HG03460 (cell line): ENCODE results near the gene STK4.

ENCODE experiments used
- ATAC-seq: cut with Tn5 transposase; IDR thresholded peaks from one replicate; pipeline ENCODE4 v1.9.1; 2021; ENCODE audit not compliant: unreplicated experiment

Gene STK4

DNA sequence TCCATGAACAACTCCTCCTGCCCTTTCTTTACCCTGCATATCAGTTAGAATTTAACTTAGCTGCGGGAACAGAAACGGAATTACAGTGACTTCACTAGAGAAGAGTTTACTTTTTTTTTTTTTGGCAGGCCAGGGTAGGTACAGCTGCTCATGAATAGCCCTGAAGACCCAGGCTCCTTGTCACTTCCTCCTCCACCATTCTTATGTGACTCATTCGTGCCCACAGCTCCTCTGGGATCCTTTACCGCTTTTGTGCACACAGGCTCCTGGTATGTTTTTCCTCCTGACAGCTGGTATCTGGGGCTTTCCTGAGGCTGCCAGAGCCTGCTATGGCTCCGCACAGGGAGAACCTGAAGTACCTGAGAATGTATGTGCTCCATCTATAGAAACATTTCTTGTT, 138.5 kb downstream of the STK4 start:
- no peak for ATAC-seq

DNA sequence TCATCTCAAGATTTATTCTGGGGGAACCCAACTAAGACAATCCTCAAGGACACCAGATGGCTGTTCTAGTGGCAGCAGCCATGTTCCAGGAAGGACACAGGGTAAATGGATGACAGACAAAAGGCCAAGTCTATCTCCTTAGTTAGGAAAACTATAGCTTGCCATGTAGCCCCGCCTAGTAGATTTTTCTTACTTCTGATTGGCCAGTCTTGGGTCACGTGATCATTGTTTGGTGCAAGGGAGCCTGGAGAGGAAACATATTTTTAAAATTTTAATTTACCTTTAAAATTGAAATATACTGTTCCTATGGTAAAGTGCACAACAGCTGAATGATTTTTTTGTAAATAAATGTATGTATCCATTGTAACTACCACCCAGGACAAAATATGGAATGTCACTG, 139.0 kb downstream of the STK4 start:
- no peak for ATAC-seq

DNA sequence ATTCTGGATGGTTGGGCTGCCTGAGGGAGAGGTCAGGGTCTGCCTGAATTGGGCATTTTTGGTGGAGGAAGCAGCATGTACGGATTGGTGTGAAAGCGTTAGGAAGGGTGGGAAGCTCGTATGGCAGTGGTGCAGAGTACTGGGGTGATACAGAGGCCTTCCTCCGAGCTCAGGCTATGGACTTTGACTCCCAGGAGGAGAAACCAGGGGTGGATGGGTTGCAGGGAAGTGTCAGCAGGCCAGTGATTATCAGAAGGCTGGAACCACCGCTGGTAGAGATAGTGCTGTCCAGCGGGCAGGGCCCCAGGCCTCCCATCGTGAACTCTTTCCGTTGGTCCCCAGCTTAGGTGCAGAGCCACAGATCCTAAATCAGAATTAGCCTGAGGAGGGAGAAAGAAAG, 143.3 kb downstream of the STK4 start:
- ATAC-seq: no peak

DNA sequence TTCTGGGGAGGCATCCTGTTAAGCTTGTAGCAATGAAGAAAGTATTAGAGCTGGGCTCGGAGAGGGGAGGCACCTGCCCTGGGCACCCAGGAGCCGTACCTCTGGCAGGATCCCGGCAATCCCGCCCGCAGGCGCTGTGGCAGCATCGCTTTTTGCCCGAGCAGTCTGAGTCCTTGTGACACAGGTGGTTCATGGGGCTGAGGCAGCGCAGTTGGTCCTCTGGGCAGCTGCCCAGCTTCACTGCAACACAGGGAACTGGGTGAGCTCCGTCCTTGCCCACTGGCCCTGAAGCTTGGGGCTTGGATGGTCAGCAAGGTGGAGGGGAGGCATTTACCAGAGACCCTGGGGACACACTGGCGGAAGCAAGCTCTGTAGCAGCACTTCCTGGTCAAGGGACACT, 144.0 kb downstream of the STK4 start:
- ATAC-seq: no peak

DNA sequence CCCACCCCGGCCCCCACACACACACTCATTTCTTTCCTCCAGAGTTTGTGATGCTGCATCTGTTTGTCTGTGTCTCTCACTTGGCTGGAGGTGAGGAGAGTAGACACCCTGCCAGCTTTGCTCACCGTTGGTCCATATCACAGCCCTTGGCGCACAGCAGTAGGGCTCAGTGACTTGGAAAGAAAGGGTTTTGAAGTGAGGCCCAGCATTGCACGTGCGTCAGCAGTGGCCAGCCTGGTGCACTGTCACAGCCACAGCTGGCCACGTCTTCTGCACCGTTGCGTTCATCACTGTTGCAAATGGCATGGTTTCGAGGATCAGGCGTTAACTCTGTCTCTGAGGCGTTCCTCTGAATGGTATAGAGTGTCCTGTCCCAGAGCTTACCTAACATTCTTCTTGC, 145.0 kb downstream of the STK4 start:
- ATAC-seq: no peak

DNA sequence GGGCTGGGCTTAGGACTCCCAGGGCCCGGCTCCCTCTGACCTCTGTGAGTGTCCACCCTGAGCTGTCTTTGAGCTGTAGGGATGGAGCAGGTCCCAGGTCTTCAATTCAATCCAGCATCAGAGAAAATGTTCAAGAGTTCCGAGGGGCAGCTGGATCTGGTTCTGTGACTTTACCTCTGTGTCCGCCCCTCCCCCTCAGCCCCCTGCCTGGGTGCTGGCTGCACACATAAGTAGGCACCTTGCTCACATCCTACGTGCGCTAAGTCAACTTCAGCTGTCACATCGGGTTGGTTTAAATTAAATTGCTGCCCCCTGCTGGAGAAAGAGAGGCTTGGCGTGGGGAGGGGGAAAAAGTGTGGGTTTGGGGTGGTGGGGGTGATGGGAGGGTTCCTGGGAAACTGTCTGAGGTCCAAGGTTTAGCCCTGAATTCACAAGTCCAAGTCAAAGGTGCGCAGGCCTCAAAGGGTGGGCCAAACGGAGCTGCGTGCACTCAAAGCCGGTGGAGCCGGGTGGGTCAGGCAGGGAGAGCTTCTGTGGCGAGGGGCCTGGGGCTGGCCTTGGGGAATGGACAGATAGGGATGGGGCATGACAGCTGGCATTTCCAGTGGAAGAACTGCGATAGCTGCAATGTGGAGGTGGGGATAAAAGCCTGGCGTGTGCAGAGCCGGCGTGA, 145.6 kb downstream of the STK4 start:
- ATAC-seq: no peak

DNA sequence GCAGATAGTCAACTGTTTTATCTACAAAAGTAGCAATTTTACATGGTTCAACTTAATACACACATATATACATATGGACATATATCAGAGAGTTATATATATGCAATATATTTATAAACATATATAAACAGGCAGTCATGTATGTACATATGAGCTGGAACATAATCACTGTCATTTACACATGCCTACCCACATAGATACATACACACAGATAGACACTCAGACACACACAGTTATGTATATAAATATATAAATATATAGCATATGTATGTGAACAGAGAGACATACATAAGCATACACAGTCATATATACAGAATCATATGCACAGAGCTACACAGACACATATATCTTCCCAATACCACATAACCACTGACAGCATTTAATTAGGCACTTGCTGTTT, 146.4 kb downstream of the STK4 start:
- no peak for ATAC-seq

DNA sequence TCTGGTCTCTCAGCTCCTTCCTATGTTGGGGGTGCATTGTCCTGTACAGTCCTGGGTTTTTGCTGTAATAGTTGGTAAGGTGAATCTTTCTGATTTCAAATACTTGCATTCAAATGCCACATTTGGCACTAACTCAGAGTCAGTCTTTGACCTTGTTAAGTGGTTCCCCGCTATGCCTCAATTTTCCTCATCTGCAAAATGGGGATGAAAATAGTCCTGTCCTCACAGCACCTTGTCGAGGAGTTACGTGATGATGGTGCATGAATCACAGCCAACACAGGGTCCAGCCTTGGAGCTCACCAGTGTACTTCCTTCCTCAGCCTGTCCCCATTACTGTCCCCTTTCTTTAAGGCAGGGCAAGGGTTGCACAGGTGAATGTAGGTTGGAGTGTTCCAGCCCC, 147.6 kb downstream of the STK4 start:
- ATAC-seq: no peak

DNA sequence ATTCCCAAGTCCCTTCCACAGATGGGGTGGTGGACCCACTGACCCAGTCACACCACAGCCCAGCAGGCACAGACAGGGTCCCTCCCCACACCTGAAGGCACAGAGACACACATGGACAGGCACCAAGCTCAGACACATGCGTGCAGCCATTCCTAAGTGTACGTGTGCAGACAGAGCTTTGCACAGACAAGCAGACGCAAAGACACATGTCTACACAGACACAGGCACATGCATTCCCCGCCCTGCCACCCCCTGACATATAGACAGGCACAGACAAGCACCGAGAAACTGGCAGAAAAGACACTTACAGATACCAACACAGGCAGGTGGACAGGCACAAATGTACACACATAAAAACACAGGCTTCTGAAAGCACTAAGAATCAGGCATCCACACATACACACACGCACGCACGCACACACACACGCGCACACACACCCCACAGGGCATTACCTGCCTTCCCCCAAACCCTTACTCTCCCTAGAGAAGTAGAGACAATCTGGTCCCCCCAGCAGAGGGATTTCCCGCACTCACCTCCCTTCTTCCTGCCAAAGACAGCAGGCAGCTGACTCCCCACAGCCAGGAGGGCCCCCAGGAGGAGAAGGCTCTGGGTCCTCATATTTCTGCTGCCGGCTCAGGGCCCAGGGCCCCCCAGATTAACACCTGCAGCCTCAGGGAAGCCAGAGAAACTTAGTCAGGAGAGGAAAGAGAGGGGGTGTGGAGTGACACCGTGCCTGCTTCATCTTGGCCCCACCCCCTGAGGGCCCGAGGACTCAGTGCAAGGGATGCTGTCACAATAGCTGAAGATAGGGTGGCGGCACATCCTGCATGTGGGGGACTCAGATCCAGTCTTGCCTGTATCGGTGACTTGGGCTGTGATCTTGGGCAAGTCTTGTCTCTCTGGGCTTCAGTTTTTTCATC, 148.4 kb downstream of the STK4 start, which contains the start of gene WFDC5:
Gene WFDC5 (minus strand): TSS at position 710 of the 921 bp plus-strand sequence. CDS start 91 bp downstream, at position 619.
- no peak for ATAC-seq

DNA sequence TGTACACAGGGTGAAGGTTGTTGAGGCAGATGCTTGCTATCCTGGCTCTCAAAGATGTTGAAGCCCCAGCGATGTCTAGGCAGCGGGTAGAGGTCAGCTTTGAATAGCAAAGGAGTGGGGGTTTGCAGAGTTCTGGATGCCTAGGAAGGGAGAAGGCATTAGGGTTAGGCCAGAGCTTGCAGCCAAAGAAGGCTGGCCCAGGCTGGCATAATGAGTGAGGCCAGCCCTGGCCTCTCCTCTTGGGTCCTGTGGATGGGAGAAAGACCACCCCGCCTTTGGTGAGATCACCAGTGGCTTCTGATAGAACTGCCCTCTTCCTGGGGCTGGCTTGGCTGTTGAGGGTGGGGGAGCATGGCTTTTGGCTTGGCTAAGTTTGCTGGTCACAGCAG, 149.1 kb downstream of the STK4 start:
- no peak for ATAC-seq

DNA sequence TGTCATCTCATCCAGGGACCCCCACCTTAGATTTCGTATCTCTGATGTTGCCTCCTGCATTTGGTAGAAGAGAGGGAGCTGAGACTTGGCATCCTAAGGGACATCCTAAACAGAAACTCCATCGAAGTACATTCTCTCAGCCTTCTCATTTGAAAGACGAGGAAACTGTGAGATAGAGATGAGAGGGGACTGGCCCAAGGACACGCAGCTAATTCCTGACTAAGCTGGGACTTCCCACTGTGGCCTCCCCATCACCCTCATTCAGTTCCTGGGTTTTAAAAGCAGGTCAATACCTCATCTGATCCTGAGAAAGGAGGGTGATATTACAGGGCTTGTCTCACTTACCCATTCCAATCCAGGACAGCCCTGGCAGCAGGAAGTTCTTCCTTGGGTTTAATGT, 149.5 kb downstream of the STK4 start:
- ATAC-seq: no peak

DNA sequence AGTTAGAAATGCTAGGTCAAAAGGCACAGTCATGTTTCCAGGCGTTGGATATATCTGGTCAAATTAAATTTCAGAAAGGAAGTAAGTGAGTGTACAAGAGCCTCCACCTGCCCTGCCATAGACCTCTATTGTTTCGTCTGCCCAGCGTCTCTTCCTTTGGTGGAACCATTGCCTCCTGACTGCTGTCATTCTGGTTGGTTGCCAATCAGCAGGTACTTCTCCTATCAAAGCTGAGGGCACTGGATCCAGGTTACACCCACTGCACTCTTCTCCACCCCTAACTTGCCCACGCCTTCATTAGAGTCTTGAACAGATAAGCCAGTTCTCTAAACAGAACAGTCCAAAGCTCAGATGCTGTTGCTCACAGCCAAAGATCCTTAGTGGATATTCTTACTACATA, 151.3 kb downstream of the STK4 start:
- no peak for ATAC-seq

DNA sequence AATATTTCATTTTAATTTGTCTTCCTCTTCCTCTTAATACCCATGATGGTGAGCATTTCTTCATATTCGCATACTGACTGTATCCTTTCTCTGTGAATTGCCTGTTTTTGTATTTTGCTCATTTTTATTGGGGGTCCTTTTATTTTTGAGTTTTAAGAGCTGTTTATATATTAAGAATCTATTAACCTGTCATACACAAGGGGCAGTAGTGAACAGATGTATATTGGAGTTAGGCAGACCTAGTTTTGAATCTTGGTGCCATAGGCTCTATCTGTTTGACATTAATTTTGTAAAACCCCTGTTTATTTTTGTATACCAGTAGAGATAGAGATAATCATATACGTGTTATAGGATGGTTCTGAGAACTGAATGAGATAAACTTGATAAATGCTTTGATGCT, 151.7 kb downstream of the STK4 start:
- no peak for ATAC-seq

DNA sequence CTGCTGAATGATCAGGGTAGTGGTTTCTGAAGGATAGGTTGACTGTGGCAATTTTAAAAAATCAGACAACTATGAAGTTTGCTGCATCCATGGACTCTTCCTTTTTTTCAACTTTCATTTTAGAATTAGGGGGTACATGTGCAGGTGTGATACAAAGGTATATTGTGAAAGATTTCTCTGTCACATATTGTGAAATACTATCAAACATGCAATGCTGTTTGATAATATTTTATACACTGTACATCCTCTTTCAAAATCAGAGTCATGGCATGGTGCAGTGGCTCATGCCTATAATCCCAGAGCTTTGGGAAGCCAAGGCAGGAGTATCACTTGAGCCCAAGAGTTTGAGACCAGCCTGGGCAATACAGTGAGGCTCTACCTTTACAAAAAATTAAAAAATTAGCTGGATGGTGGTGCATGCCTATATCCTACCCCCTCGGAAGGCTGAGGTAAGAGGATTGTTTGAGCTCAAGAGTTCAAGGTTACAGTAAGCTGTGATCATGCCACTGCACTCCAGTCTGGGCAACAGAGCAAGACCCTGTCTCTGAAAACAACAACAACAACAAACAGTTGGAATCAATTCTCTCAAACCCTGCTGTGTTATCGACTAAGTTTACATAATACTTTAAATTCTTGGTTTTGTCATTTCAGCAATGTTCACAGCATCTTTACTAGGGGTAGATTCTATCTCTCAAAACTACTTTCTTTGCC, 153.4 kb downstream of the STK4 start:
- no peak for ATAC-seq

DNA sequence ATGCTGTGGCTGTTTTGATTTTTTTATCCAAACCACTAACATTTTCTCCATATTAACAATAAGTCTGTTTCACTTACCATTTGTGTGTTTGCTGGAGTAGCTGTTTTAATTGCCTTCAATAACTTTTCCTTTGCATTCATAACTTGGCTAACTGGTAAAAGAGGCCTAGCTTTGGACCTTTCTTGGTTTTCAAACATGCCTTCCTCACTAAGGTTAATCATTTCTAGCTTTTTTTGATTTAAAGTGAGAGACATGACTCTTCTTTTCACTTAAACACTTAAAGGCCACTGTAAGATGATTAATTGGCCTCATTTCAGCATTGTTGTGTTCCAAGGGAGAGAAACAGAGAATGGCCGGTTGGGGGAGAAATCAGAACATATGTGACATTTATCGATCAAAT, 155.1 kb downstream of the STK4 start:
- ATAC-seq: no peak

DNA sequence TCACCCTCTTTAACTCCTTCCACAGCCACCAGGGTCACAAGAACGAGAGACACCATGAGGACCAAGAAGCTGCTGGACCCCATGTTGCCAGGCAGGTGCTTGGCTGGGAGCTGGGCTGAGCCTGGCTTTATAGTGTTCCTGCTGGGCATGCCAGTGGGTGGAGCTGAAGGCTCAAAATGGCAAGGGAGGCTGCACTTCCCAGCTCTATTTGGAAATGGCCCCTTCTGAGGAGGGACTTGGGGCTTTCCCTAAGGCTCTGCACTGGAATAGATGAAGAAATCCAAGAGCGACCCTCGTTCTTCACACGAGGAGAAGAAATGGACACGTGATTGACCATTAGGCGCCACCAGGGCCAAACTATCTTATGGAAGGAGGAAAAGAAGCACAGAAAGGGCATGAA, 158.1 kb downstream of the STK4 start, which contains the start of gene WFDC12:
Gene WFDC12 (minus strand): TSS at position 101 of the 400 bp plus-strand sequence. CDS start 18 bp downstream, at position 83.
- no peak for ATAC-seq

DNA sequence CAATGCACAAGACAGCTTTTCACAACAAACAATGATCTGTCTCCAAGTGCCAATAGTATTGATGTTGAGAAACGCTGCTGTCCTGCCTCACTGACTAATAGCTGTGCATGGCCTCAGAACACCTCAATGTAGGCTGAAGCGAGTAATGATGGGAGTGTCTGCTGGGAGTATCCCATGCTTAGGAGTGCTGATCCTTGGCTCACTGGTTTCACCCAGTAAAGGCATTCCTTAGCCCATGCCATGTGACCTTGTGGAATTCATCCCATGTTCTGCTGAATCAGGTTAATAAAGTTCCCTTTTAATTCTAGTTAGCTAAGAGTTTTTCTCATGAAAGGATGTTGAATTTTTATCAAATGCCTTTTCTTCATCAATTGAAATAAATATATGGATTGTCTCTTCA, 161.8 kb downstream of the STK4 start:
- ATAC-seq: no peak
